Measurements from ENCODE around the gene APBB2.
A peak's percentile ranks its signal among the peaks of the same experiment; 100 is the strongest.
"Not testable (repeated sequence)": the region's sequence is repeated elsewhere in the genome, so short reads cannot be mapped to it uniquely, and the experiment has no call there.

Gene APBB2

GRCh38 chr4:40825014-40825838 lies 389.1 kb downstream of the APBB2 start:
- no peak for DNase-seq (ENCODE audit: low spot score)

DNA sequence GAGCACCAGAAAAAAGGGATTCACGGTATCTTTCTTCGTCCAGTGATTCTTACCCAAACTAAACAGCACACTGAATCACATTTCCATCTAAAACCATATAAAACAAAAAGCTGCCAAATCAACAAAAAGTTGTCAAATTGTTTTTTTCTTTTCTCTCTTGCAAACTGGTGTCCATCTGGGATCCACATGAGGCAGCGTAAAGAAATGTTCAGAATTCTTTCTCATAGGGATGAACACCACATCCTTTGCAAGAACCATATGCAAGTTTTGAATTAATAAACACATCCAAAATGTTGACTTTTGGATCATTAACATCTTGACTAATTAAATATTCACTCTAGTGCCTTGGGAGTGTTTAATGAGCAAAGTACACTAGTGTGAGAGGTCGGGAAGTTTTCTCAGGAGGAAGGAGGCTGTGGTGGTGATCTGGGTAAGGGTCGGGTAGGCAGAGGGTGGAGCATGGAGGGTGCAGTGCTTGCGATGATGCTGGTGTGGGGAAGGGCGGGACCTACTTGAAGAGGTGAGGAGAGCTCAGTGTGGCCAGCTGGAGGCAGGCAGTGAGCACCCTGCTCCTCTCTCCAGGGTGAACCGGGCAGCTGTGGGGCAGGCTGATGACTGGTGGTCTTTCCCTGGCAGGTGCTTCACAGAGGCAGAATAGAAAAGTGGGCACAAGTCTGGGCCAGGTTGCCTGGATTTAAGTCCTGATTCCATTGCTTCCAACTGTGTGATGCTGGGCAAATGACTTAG lies 391.7 kb downstream of the APBB2 start:
- no peak for DNase-seq (ENCODE audit: low spot score)

GRCh38 chr4:40820101-40820500 lies 394.2 kb downstream of the APBB2 start:
- no peak for DNase-seq (ENCODE audit: low spot score)

DNA sequence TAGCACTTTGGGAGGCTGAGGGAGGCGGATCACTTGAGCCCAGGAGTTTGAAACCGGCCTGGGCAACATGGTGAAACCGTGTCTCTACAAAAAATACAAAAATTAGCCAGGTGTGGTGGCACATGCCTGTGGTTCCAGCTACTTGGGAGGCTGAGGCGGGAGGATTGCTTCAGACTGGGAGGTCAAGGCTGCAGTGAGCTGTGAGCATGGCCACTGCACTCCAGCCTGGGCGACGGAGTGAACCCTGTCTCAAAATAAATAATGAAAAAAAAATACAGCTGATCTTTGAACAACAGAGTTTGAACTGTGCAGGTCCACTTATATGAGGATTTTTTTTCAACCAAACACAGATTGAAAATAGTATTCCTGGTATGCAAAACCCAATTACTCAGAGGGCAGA lies 397.2 kb downstream of the APBB2 start:
- not testable (repeated sequence) for DNase-seq (ENCODE audit: low spot score)

DNA sequence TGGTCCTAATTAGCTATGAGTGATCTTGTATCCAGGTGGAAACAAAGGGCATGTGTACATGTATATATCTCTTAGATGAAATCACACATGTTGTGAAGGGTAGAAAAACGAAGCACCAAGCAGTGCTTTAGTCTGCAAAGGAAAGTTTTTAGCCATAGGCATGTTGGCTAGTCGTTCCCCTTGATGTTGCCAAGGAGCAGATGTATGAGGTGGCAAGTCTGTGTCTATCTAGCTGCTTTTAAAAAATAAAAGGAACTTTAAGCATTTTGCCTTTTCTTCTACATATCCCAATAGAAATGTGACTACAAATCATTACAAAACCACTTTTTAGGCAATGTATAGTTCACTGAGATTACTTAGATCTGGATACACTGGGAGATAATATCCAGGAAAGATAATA lies 401.5 kb downstream of the APBB2 start:
- no peak for DNase-seq (ENCODE audit: low spot score)

DNA sequence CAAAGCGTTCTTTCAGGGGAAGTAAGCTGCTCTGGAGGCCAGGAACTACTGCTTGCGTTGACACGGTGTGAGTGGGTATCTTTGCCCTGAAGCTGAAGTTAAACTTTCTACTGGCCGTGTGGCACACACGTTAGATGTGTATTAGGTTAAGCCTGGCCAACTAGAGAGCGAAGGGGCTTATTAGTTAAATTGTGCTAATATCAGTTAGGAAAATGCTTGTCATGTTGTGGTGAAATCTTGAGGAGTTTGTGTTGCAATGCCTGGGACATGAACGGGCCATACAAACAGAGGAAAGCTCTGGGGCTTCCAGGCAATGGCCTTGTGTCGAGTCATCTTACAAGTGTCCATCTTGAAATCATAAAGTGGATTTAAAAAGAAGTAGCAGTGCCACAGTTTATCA lies 402.0 kb downstream of the APBB2 start:
- DNase-seq (ENCODE audit: low spot score), result no peak

- DNase-seq (ENCODE audit: low spot score), result no peak
Observed at GRCh38 chr4:40811956-40812355, 402.4 kb downstream of the APBB2 start.

GRCh38 chr4:40808926-40809457 lies 405.4 kb downstream of the APBB2 start:
- DNase-seq (ENCODE audit: low spot score), result no peak

- DNase-seq (ENCODE audit: low spot score), result no peak
Observed at GRCh38 chr4:40804598-40804997, 409.7 kb downstream of the APBB2 start.

- no peak for DNase-seq (ENCODE audit: low spot score)
Observed at GRCh38 chr4:40800064-40800463, 414.3 kb downstream of the APBB2 start.

GRCh38 chr4:40789771-40790170 lies 424.6 kb downstream of the APBB2 start:
- no peak for DNase-seq (ENCODE audit: low spot score)

DNA sequence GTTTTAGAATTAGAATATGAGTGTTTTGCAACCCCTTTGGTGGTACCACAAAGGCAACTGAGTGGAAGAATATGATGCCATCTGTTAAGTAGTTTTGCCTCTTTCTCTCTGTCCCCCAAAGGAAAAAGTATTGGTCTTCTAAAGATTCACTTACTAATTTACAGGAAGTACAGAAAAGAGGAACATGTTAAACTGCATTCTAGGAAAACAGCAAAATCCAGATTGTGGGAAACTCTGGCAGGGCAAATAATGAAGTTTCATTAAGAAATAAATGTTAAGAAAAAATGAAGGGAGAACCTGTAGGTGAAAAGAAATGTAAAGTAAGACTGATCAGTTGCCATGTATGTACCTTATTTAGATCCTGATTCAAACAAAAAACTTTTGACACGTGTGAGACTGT lies 425.3 kb downstream of the APBB2 start:
- no peak for DNase-seq (ENCODE audit: low spot score)

- DNase-seq (ENCODE audit: low spot score), result no peak
Observed at GRCh38 chr4:40788331-40788730, 426.0 kb downstream of the APBB2 start.

DNA sequence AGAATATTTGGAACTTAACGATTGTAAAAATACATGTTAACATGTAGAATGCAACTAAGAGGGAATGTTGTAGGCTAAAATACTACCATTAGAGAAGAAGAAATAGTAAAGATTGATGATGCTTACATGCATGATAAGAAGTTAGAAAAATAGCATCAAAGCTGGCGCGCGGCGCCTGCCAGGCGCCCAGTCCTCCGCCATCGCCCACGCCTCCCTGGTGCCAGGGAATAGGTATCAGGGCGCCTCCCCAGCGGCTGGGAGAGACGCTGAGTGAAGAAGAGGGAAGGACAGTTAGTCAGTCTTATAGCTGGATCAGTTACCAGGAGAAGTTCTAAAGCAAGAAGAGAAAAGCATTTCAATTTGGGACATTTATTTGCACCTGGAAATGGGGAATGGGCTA lies 428.6 kb downstream of the APBB2 start:
- no peak for DNase-seq (ENCODE audit: low spot score)

- DNase-seq (ENCODE audit: low spot score), result no peak
Observed at GRCh38 chr4:40782876-40783275, 431.5 kb downstream of the APBB2 start.

DNA sequence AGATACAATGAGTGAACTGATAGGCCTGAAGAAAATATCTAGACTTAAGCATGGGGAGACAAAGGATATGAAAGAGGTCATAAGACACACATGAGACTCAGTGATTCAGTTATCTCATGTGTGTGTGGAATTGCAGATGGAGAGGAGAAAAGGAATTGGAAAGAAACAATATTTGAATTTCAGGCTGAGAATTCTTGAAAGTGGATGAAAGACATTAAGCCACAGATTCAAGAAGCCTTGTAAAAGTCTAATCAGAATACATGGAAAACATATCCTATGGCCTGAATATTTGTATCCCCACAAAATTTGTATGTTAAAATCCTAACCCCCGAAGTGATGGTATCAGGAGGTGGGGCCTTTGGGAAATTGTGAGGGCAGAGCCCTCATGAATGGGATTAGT lies 436.3 kb downstream of the APBB2 start:
- no peak for DNase-seq (ENCODE audit: low spot score)

DNA sequence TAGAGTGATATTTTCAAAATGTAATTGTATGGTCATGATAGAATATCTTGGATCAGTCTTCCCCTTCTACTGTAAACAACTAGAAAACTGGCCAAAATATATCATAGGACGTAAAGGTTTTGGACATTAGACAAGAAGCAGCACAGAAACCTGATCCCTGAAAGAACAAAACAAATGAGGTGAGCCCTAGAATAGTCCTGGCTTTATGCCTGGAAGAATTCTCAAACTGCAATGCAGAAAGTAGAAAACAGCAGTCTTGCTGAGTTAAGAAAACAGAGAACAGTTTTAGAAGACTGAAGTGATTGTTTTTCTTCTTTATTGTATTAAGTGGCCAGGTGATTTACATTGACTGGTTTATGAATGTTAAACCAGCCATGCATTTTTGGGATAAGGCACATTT lies 445.1 kb downstream of the APBB2 start:
- DNase-seq (ENCODE audit: low spot score), result no peak

DNA sequence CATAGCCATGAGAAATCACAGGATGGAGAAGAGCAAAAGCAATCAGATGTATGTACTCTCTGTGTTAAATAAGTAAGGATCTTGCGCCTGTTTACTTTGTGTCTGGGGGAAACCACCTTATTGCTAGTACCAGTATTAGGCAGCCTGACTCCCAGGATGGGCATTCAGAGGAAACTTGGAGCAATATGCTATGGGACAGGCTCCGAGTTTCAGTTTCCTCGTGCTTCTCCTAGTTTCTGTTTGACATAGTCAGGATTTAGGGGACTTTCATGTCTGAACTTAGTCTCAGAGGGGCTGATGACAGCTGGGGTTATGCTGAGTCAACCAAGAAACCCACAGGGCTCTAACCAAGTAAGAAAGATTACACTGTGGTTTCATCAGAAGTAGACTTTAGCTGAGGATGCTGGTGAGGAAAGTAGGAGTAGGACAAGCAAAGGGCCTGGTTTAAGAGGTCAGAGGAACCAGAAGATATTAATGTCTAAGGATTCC lies 451.1 kb downstream of the APBB2 start:
- DNase-seq (ENCODE audit: low spot score), result peak; percentile 59
